ENCODE results near the gene MYOD1. TPM values are rescaled to one million over a fixed set of nuclear protein-coding genes. Genes with fewer than 3 reads are reported as not detected.

MYOD1 gene
- total RNA-seq, 1 donor from 2014 or later: not detected

GRCh38 chr11:17718510-17718962, 835 bp upstream of the MYOD1 start:
- H3K4me1 Mint-ChIP-seq (ENCODE audit: unreplicated experiment): no peaks in the 10 kb centered on the region
- no peaks in the 10 kb centered on the region for H3K36me3 Mint-ChIP-seq (ENCODE audit: low read depth, unreplicated experiment)
- peaks cover 12% of the 10 kb centered on the region for H3K27me3 Mint-ChIP-seq (ENCODE audit: unreplicated experiment)
- no peak for DNase-seq (ENCODE audit: low spot score)
- TF ChIP-seq CTCF (IDR thresholded peaks at IDR 0.05; ENCODE audit: unreplicated experiment): no peak
- H3K27ac Mint-ChIP-seq (ENCODE audit: unreplicated experiment): no peak overlapping the region
- no peaks in the 10 kb centered on the region for H3K9me3 Mint-ChIP-seq (ENCODE audit: unreplicated experiment)
- H3K4me3 Mint-ChIP-seq (ENCODE audit: unreplicated experiment): no peak overlapping the region

- Mint-ChIP-seq H3K9me3 (ENCODE audit: unreplicated experiment) (no peaks in the 10 kb centered on the region), H3K4me1 (ENCODE audit: unreplicated experiment) (no peaks in the 10 kb centered on the region), H3K4me3 (ENCODE audit: unreplicated experiment) (no peak overlapping the region), H3K36me3 (ENCODE audit: low read depth, unreplicated experiment) (no peaks in the 10 kb centered on the region), H3K27me3 (ENCODE audit: unreplicated experiment) (peaks cover 14% of the 10 kb centered on the region), H3K27ac (ENCODE audit: unreplicated experiment) (no peak overlapping the region)
- TF ChIP-seq CTCF (IDR thresholded peaks at IDR 0.05; ENCODE audit: unreplicated experiment): peak; percentile 21
- DNase-seq (ENCODE audit: low spot score): peak; percentile 65
Observed at GRCh38 chr11:17719938-17720795, 796 bp downstream of the MYOD1 start.

- H3K4me1 Mint-ChIP-seq (ENCODE audit: unreplicated experiment): no peaks in the 10 kb centered on the region
Observed at GRCh38 chr11:17720796-17721171, 1.4 kb downstream of the MYOD1 start.

GRCh38 chr11:17721242-17721999, 2.0 kb downstream of the MYOD1 start:
- H3K4me3 Mint-ChIP-seq (ENCODE audit: unreplicated experiment): no peak overlapping the region

More at GRCh38 chr11:17720796-17721171, 1.4 kb downstream of the MYOD1 start:
- peaks cover 14% of the 10 kb centered on the region for H3K27me3 Mint-ChIP-seq (ENCODE audit: unreplicated experiment)
- no peaks in the 10 kb centered on the region for H3K9me3 Mint-ChIP-seq (ENCODE audit: unreplicated experiment)
- H3K4me3 Mint-ChIP-seq (ENCODE audit: unreplicated experiment): no peak overlapping the region
- TF ChIP-seq CTCF (IDR thresholded peaks at IDR 0.05; ENCODE audit: unreplicated experiment): no peak
- no peaks in the 10 kb centered on the region for H3K36me3 Mint-ChIP-seq (ENCODE audit: low read depth, unreplicated experiment)
- H3K27ac Mint-ChIP-seq (ENCODE audit: unreplicated experiment): no peak overlapping the region
- DNase-seq (ENCODE audit: low spot score): no peak

More at GRCh38 chr11:17721242-17721999, 2.0 kb downstream of the MYOD1 start:
- Mint-ChIP-seq H3K27ac (ENCODE audit: unreplicated experiment) (no peak overlapping the region), H3K4me1 (ENCODE audit: unreplicated experiment) (no peaks in the 10 kb centered on the region), H3K9me3 (ENCODE audit: unreplicated experiment) (no peaks in the 10 kb centered on the region), H3K36me3 (ENCODE audit: low read depth, unreplicated experiment) (no peaks in the 10 kb centered on the region), H3K27me3 (ENCODE audit: unreplicated experiment) (peaks cover 14% of the 10 kb centered on the region)
- no peak for DNase-seq (ENCODE audit: low spot score)
- no peak for TF ChIP-seq CTCF (IDR thresholded peaks at IDR 0.05; ENCODE audit: unreplicated experiment)

Measured in endothelial cell (in vitro differentiated cells).